ENCODE data around the gene FERMT3. TPM values are rescaled to one million over a fixed set of nuclear protein-coding genes. Genes with fewer than 3 reads are reported as not detected.

FERMT3 gene
- total RNA-seq, 1 experiment from 2014 or later = 4.3 TPM

DNA sequence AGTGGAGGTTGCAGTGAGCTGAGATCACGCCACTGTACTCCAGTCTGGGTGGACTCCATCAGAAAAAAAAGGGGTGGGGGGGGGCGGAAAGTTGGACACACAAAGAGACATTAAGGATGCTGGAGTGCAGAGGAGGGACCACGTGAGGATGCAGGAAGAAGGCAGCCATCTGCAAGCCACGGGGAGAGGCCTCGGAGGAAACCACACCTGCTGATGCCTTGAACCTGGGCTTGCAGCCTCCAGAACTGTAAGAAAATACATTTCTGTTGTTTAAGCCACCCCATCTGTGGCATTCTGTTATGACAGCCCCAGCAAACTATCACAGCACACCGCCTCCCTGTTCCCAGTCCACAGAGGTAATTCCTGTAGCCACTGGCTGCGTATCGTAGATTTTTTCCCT lies 29.8 kb upstream of the FERMT3 start:
- H3K9me3 ChIP-seq = peaks cover 7% of the 10 kb centered on the region; the same call in 1 of the 2 replicates
- H3K36me3 Mint-ChIP-seq (ENCODE audit: insufficient read depth, unreplicated experiment) = peaks cover 13% of the 10 kb centered on the region
- no peak overlapping the region for H3K4me3 ChIP-seq (ENCODE audit: low read depth, low read length)
- no peak for DNase-seq
- H3K27me3 ChIP-seq (replicated peaks; ENCODE audit: control insufficient read depth, insufficient read depth, low read length) = no peaks in the 10 kb centered on the region
- H3K4me3 Mint-ChIP-seq (ENCODE audit: unreplicated experiment) = no peak overlapping the region
- BruUV-seq (replicated peaks) = no TSS peak
- ChIA-PET CTCF (no interaction called here), POLR2A (no interaction called here)
- H3K27me3 Mint-ChIP-seq (ENCODE audit: insufficient read depth, unreplicated experiment) = no peaks in the 10 kb centered on the region
- intact Hi-C loops (cut with micrococcal nuclease; ENCODE audit: unreplicated experiment) = no loop called here
- H3K9me3 Mint-ChIP-seq (ENCODE audit: unreplicated experiment) = peaks cover 10% of the 10 kb centered on the region
- H3K36me3 ChIP-seq (ENCODE audit: control insufficient read depth, insufficient read depth, low read length) = no peaks in the 10 kb centered on the region
- H3K4me1 Mint-ChIP-seq (ENCODE audit: low read depth, unreplicated experiment) = no peaks in the 10 kb centered on the region
- TF ChIP-seq, protein P1, sequence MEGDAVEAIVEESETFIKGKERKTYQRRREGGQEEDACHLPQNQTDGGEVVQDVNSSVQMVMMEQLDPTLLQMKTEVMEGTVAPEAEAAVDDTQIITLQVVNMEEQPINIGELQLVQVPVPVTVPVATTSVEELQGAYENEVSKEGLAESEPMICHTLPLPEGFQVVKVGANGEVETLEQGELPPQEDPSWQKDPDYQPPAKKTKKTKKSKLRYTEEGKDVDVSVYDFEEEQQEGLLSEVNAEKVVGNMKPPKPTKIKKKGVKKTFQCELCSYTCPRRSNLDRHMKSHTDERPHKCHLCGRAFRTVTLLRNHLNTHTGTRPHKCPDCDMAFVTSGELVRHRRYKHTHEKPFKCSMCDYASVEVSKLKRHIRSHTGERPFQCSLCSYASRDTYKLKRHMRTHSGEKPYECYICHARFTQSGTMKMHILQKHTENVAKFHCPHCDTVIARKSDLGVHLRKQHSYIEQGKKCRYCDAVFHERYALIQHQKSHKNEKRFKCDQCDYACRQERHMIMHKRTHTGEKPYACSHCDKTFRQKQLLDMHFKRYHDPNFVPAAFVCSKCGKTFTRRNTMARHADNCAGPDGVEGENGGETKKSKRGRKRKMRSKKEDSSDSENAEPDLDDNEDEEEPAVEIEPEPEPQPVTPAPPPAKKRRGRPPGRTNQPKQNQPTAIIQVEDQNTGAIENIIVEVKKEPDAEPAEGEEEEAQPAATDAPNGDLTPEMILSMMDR (IDR thresholded peaks at IDR 0.05; ENCODE audit: insufficient read depth in 1 of 2, low read depth in 1 of 2, low read length in 1 of 2, severe bottlenecking in 1 of 2, unreplicated experiment in 1 of 2) = no peak
- peaks cover 6% of the 10 kb centered on the region; the same call in 1 of the 2 replicates for H3K4me1 ChIP-seq
- H3K27ac Mint-ChIP-seq (ENCODE audit: unreplicated experiment) = no peak overlapping the region

DNA sequence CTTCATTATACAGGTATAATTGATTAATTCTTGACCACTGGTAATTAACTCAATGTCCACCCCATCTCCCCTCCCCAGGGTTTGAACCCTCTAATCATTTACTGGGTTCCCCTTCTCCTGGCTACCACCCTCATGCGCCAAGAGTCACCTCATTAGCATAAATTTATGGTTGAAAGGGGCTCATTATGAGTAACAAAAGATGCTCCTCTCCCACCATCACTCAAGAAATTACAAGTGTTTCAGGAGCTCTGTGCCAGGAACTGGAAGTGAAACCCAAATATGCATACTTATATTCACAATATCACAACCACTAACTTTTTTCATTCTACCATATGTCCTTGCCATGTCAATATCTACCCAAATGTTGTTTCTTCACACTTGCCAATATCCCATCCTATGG lies 28.3 kb upstream of the FERMT3 start:
- Mint-ChIP-seq H3K27me3 (ENCODE audit: insufficient read depth, unreplicated experiment) (no peaks in the 10 kb centered on the region), H3K4me1 (ENCODE audit: low read depth, unreplicated experiment) (peaks cover 3% of the 10 kb centered on the region), H3K36me3 (ENCODE audit: insufficient read depth, unreplicated experiment) (peaks cover 20% of the 10 kb centered on the region), H3K4me3 (ENCODE audit: unreplicated experiment) (no peak overlapping the region), H3K9me3 (ENCODE audit: unreplicated experiment) (peaks cover 10% of the 10 kb centered on the region), H3K27ac (ENCODE audit: unreplicated experiment) (no peak overlapping the region)
- DNase-seq = no peak
- TF ChIP-seq, protein P1 (IDR thresholded peaks at IDR 0.05; ENCODE audit: insufficient read depth in 1 of 2, low read depth in 1 of 2, low read length in 1 of 2, severe bottlenecking in 1 of 2, unreplicated experiment in 1 of 2) = no peak
- intact Hi-C loops (cut with micrococcal nuclease; ENCODE audit: unreplicated experiment) = no loop called here
- POLR2A ChIA-PET = no interaction called here
- Histone ChIP-seq H3K4me3 (ENCODE audit: low read depth, low read length) (no peak overlapping the region), H3K4me1 (peaks cover 8% of the 10 kb centered on the region; the same call in 1 of the 2 replicates), H3K27me3 (replicated peaks; ENCODE audit: control insufficient read depth, insufficient read depth, low read length) (no peaks in the 10 kb centered on the region), H3K36me3 (ENCODE audit: control insufficient read depth, insufficient read depth, low read length) (no peaks in the 10 kb centered on the region), H3K9me3 (peaks cover 7% of the 10 kb centered on the region; the same call in 1 of the 2 replicates)
- BruUV-seq (replicated peaks) = no TSS peak
- CTCF ChIA-PET = no interaction called here

DNA sequence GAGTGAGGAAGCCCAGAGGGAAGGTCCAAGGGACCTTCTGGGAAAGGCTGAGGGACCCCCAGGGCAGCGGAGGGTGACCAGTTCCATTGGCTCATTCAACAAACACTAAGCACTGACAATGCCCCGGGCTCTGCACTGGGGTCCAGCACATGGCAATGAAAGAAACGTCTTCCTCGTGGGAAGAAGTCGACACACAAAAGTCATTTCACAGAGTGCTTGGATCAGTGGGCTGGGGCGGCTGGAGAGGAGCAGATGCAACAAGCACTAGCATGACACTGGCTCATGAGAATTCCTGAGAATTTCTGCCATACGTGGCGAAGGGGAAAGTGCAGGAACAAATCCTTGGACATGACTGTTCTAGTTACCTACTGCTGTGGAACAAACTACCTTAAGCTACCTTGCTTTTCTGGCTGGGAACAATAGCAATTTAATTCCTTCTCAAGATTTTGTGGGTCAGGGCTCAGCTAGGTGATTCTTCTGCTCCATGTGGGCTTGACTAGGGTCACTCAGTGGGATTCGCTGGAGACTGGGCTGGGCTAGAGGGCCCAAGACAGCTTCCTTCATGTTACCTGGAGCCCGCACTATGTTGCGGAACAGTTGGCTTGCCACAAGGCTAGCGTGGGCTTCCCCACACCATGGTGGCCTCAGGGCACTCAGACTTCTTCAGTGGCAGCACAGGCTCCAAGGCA lies 27.4 kb upstream of the FERMT3 start:
- intact Hi-C loops (cut with micrococcal nuclease; ENCODE audit: unreplicated experiment) = no loop called here
- H3K27me3 Mint-ChIP-seq (ENCODE audit: insufficient read depth, unreplicated experiment) = no peaks in the 10 kb centered on the region
- Histone ChIP-seq H3K9me3 (peaks cover 3% of the 10 kb centered on the region; the same call in 1 of the 2 replicates), H3K4me1 (peaks cover 13% of the 10 kb centered on the region), H3K36me3 (ENCODE audit: control insufficient read depth, insufficient read depth, low read length) (no peaks in the 10 kb centered on the region), H3K4me3 (ENCODE audit: low read depth, low read length) (no peak overlapping the region), H3K27me3 (replicated peaks; ENCODE audit: control insufficient read depth, insufficient read depth, low read length) (no peaks in the 10 kb centered on the region)
- ChIA-PET CTCF (no interaction called here), POLR2A (no interaction called here)
- no peak overlapping the region for H3K27ac Mint-ChIP-seq (ENCODE audit: unreplicated experiment)
- TF ChIP-seq, protein P1 (IDR thresholded peaks at IDR 0.05; ENCODE audit: insufficient read depth in 1 of 2, low read depth in 1 of 2, low read length in 1 of 2, severe bottlenecking in 1 of 2, unreplicated experiment in 1 of 2) = no peak
- peaks cover 22% of the 10 kb centered on the region for H3K36me3 Mint-ChIP-seq (ENCODE audit: insufficient read depth, unreplicated experiment)
- no peak for DNase-seq
- peaks cover 6% of the 10 kb centered on the region for H3K9me3 Mint-ChIP-seq (ENCODE audit: unreplicated experiment)
- H3K4me1 Mint-ChIP-seq (ENCODE audit: low read depth, unreplicated experiment) = peaks cover 12% of the 10 kb centered on the region
- H3K4me3 Mint-ChIP-seq (ENCODE audit: unreplicated experiment) = no peak overlapping the region
- no TSS peak for BruUV-seq (replicated peaks)
